HL-60/S4 treated with retinoic acid at 250 ng/mL for 4 days and 3 days (cell line): ENCODE results near the gene TMEM168.
"Not testable (repeated sequence)": the region's sequence is repeated elsewhere in the genome, so short reads cannot be mapped to it uniquely, and the experiment has no call there.

Source experiments
- in situ Hi-C: fragments of 300-500 bp; cut with MboI; formaldehyde crosslinking; loops from 2 replicates; pipeline ENCODE4 v1.7.0; 2022; ENCODE audit warnings: low sequenced_read_pairs

TMEM168 gene

GRCh38 chr7:112781558-112781957 is 8.6 kb downstream of the TMEM168 start:
- in situ Hi-C loops = no loop called here

DNA sequence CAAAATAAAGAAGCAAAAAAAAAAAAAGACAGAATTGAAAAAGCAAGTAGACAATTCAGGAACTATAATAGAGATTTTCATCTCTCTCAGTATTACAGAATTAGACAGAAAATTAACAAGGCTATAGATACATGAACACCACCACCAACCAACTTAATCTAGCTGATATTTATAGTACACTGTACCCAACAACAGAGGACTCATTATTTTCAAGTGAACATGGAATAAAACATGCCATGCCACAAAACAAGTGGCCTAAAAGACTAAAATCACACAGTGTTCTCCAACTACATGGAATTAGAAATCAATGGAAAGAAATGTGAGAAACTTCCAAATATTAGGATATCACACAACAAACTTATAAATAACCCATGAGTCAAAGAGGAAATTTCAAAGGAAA is 9.1 kb downstream of the TMEM168 start:
- in situ Hi-C loops = no loop called here

GRCh38 chr7:112779667-112780066 is 10.5 kb downstream of the TMEM168 start:
- in situ Hi-C loops = no loop called here

DNA sequence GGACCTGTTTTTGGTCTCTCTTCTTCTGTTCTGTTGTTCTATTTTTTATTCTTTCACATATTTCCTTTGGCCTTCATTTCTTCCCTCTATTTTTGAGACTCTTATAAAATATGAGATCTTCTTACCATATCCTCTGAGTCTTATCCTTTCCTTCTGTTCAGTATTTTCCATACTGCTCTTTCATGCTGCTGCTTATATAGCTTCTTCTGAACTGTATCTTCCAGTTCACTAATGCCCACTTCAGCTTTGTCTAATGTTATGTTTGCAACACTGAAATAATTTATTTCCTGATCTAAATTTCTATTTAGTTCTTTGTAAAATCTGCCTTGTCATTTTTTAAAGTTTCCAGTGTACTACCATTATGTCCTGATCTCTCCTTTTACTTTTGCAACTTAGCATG is 12.8 kb downstream of the TMEM168 start:
- in situ Hi-C loops = no loop called here

DNA sequence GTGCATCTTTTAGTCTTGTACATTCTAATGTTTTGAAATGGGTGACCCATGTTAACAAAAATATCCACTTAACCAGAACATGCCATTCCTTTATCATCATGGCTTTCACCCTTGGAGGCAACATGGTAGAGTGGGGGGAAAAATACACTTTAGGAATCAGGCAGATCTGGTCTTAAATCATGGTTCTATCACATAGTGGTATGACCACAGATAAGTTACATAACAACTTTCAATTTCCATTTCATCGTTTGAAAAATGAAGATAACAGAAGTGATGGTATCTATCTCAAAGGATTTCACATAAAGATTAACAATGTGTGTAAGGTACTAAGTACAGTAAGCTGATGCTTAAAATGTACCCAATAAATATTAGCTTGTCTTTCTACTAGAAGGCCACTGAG is 19.0 kb downstream of the TMEM168 start:
- in situ Hi-C loops = no loop called here

GRCh38 chr7:112770051-112770450 is 20.1 kb downstream of the TMEM168 start:
- in situ Hi-C loops = no loop called here

GRCh38 chr7:112765105-112765504 is 25.1 kb downstream of the TMEM168 start:
- in situ Hi-C loops = no loop called here

GRCh38 chr7:112763996-112764395 is 26.2 kb downstream of the TMEM168 start:
- in situ Hi-C loops = no loop called here

- in situ Hi-C loops = no loop called here
These were observed 26.9 kb downstream of the TMEM168 start for GRCh38 chr7:112763298-112763697.

GRCh38 chr7:112759905-112760304 is 30.3 kb downstream of the TMEM168 start:
- in situ Hi-C loops = no loop called here

- in situ Hi-C loops = no loop called here
These were observed 32.9 kb downstream of the TMEM168 start for GRCh38 chr7:112757337-112757736.

GRCh38 chr7:112753298-112753697 is 36.9 kb downstream of the TMEM168 start:
- in situ Hi-C loops = no loop called here

DNA sequence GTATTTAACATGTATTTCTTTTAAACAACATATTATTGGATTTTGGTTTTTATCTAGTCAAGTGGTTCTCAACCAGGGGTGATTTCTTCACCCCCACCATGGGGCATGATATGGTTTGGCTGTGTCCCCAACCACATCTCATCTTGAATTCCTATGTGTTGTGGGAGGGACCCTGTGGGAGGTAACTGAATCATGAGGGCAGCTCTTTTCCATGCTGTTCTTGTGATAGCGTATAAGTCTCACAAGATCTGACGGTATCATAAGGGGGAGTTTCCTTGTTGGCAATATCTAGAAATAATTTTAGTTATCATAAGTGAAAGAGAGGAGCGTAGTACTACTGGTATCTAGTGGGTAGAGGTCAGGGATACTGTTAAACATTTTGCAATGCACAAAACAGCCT is 37.6 kb downstream of the TMEM168 start:
- in situ Hi-C loops = no loop called here

DNA sequence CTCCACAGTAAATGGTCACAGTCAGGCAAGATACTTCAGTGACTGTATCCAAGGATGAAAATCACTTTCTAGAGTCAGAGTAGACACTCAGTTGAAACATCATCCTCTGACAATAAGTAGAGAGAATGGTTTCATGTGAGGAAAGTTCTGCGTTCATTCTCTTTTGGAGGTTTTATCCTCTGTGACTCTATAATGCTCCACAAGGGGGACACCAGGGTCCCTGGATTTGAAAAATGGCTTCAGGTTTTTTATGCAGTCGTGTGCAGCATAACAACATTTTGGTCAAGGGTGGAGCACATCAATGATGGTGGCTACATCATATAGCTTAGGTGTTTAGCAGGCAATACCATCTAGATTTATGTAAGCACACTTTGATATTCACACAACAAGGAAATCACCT is 40.4 kb downstream of the TMEM168 start:
- in situ Hi-C loops = no loop called here

DNA sequence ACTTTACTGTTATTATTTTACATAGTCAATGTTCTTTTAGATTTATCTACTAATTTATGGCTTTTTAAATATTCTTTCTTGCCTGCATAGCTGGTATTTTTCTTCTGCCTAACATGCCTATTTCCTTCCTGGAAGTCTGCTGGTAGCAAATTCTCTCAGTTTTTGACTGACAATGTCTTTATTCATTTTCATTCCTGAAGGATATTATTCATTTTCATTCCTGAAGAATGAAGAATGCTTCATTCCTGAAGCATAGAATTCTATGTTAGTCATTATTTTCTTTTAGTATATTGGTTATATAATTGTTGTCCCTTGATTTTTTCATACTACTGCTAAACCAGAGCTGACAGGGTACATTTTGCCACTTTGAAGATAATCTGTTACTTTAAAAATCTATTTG is 41.8 kb downstream of the TMEM168 start:
- in situ Hi-C loops = no loop called here

- in situ Hi-C loops = no loop called here
These were observed 44.6 kb downstream of the TMEM168 start for GRCh38 chr7:112745635-112746034.

DNA sequence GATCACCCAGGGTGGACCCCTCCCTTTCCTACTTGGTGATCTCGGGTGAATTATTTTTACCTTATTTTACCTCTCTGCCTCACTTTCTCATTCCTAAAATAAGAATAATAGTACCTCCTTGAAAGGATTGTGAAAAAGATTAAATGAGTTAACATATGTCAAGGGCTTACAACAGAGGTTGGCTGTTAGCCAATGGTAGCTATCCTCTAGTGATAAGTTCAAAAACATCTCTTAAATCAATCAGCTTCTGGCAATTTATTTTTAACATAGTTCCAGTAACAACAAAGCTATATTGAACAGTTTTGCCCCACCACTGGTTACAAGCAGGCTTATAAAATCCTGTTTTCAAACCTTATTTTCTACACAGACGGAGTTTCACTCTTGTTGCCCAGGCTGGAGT is 45.4 kb downstream of the TMEM168 start:
- in situ Hi-C loops = no loop called here

DNA sequence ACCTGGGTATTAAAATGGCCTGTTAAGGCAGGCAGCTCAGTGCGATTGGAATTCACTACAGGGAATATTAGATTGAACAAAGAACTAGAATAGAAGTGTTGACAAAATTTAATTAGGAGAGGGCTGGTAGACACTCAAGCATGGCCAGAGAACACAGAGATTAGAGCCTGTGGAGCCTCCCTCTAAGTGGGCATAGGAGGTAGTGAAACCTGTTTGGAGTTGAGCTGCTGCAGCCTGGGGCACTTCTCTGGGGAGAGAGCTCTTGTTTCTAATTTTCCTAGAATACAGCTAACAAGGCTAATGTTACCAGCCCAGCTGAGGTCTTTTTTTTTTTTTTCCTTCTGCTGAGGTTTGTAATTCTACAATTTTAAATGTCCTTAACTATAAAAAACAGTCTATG is 46.4 kb downstream of the TMEM168 start:
- in situ Hi-C loops = no loop called here

- in situ Hi-C loops = no loop called here
These were observed 49.5 kb downstream of the TMEM168 start for GRCh38 chr7:112740667-112741066.

DNA sequence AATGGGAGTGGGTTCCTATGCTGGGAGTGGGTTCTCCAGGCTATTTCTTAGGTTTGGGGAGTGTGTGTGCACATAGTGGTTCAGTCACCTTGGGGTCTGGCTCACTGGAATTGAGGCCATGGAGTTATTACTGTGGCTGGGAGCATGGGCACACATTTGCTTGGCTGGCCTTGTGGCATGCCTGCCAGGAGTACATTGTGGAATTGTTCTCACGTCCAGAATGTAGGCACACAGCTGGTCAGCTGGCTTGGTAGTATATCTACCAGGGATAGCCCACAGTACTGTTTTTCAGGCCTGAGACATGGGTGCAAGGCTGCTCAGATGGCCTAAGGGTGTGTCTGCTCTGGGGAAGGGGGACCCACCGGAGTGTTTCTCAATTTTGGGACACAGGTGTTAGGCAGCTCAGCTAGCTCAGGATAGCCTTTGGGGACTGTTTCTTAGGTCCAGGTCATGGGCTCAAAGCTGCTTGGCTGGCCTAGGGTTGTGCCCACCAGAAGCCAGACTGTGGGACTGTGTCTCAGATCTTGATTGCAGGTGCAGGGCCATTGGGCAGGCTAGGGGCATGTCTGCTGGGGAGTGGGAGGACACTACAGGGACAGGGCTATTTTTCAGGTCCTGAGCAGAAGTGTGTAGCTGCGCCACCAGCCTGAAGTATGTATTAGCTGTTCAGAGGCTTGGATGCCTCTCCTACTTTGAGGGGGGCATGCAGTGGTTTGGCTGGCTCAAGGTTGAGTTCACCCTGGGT is 50.6 kb downstream of the TMEM168 start:
- in situ Hi-C loops = no loop called here

DNA sequence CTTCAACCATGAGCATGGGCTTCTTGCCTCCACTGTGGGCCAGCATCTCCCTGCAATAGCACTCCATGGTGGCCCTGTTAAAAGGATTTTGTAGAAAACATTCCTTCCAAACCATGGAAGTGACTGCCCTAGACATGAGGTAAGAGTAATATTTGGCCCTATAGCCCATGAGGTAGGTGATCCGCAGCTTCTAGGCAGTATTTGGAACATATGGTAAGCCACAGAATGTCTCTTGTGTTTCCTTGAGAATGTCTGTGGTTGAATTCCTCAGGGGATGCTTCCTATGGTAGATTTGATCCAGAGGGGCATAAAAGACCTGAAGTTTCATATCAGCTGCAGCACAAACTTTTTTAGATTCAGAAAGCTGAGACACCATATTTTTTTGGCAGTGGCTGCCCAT is 54.9 kb downstream of the TMEM168 start:
- in situ Hi-C loops = no loop called here

GRCh38 chr7:112731324-112731723 is 58.9 kb downstream of the TMEM168 start:
- in situ Hi-C loops = not testable (repeated sequence)

DNA sequence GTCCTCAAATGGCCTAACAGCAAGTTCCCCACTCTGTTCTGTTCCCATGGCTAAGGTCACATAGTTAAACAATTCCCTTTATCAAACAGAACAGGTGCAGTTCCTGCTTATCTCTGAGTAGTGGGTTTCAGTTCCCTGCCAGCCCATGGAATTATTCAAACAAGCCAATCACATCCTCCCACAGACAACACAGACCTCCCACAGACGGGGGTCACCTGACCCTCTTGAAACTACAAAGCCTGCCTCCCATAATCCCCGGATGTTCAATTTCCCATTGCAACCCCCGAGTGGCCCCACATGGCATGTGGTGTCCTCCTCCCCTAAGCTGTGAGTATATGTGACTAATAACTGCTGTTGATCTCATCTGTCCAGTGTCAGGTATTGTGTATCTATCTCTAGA is 64.1 kb downstream of the TMEM168 start:
- in situ Hi-C loops = no loop called here
